Hematopoietic multipotent progenitor cell treated with erythropoietin and hydrocortisone succinate and interleukin-3 and kit ligand, for 6 days (in vitro differentiated cells): ENCODE measurements around the gene DTD1.

Source experiments
- DNase-seq: peaks from one replicate; pipeline ENCODE4 v3.0.0-alpha.2; 2015

Gene DTD1

DNA sequence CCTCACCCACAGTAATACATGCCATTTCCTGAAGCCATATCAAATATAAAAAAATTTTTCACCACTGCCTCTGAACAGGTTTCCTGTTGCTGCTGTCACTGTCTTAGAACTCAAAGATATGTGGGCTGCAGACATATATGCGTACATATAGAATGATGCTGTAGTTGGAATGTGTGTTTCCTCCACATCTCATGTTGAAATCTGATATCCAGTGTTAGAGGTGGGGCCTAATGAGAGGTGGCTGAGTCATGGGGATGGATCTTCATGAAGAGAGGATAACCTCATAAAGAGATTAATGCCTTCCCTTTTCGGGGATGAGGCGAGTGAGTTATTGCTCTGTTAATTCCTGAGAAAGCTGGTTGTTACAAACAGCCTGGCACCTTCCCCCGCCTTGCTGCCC, 218.0 kb downstream of the DTD1 start:
- no peak for DNase-seq

DNA sequence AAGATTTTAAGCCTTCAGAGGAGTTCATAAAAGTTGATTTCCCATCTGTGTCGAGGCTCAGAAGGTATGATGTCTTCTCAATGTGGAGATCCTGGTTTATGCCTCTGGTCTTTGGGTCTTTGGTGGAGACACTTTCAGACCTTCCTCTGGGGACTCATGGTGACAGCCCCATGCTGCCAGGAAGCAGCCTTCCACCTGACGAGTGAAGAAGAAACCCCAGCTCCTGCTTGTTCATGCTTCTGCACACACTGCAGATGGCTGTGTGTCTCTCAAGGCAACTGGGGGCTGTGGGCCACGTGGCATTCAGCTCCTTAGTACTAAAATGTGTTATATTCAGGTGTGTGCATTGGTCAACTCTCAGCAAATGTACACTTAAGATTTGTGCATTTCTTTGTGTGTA, 220.9 kb downstream of the DTD1 start:
- no peak for DNase-seq

DNA sequence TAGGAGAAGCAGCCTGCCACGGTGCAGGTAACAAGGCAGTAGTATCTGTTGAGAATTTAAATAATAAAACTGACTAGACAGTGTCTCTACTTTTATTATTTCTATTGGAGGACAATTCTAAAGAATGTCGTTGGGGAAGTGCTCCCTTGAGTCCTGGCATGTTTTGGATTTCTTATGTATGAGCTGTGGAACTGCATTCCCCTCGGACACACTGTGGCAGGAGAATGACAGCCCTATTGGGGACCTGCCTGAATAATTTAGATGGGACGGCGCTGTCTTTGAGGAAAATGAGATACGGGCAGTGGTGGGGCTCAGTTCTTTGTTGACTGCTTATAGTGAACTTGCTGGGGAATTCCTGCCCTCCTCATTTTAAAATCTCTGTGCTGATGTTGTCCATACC, 223.3 kb downstream of the DTD1 start:
- DNase-seq, result no peak

DNA sequence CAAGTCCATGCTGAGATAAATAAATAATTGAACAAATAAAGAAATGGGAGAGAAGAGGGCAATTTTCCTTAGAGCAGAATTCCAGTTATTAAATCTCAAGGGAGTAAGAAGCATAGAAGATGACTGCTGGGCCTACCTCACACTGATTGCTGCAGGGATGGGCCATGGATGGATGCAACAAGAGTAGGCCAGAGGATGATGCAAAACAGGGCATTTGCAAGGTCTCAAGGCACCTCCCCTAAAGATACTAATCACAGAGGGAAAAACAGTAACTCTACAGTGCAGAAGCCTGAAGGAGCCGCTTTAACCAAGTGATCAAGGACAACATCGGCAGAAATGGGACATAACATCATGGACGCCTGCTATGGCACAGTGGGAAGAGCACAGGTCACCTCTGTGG, 224.1 kb downstream of the DTD1 start:
- no peak for DNase-seq

DNA sequence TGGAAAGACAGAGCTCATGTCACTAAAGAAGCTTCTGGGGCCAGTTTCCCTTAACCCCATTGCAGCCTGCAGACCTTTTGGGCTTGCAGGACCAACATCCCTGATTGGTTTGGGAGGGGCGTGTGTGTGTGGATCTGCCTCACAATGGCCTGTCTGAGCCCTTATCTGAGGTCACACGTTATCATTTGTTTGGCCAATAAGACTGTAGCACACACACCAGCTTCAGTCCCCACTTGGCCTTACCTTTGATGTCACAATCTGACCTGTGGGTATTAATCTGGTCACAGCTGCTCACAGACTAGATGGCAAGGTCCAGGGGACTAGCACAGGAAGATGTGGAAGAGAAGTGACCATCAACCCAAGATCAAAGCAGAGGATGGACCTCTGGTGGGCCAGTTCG, 225.6 kb downstream of the DTD1 start, which contains the start of gene SCP2D1:
Gene SCP2D1 (plus strand): TSS at position 301 of the 400 bp plus-strand sequence. CDS start 33 bp downstream, at position 334.
- no peak for DNase-seq

DNA sequence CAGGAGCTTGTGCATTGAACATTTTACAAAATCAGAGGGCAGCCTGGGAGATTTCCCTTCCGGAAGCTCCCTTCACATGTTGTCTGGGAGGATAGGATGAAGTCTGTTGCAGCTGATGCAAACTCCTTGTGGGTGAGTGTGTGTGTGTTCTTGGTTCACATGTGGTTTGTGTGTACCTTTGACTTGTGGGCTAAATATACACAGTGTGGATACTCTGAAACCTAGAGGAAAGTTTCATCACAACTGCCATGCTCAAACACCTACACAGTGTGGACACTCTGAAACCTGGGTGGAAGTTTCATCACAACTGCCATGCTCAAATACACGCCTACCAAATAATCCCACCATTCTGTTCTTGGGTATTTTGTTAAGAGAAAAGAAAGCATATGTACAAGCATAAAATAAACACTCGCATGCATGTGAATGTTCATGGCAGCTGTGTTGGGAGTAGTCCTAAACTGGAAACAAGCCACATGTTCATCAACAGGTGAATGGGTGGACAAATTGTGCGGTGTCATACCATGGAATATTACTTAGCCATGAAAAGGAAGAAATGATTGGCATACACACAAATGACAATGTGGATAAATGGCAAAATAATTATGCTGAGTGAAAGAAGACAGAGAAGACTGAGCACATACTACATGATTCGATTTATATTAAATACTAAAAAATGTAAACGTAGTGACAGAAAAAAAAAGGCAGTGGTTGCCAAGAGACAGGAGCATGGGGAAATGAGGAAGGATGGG, 227.5 kb downstream of the DTD1 start:
- DNase-seq, result no peak
